ENCODE results near the gene PPIG. TPM values are rescaled to one million over a fixed set of nuclear protein-coding genes. Genes with fewer than 3 reads are reported as not detected.

The PPIG gene
- total and polyA plus RNA-seq, 9 of the 15 experiments (the other 6 are each of a cell fraction or from before 2014, with no cell fraction given), result 52.5 to 166 (median 124) TPM

GRCh38 chr2:169664978-169665930 lies 81.1 kb downstream of the PPIG start (continued):
- TF ChIP-seq, protein P1, sequence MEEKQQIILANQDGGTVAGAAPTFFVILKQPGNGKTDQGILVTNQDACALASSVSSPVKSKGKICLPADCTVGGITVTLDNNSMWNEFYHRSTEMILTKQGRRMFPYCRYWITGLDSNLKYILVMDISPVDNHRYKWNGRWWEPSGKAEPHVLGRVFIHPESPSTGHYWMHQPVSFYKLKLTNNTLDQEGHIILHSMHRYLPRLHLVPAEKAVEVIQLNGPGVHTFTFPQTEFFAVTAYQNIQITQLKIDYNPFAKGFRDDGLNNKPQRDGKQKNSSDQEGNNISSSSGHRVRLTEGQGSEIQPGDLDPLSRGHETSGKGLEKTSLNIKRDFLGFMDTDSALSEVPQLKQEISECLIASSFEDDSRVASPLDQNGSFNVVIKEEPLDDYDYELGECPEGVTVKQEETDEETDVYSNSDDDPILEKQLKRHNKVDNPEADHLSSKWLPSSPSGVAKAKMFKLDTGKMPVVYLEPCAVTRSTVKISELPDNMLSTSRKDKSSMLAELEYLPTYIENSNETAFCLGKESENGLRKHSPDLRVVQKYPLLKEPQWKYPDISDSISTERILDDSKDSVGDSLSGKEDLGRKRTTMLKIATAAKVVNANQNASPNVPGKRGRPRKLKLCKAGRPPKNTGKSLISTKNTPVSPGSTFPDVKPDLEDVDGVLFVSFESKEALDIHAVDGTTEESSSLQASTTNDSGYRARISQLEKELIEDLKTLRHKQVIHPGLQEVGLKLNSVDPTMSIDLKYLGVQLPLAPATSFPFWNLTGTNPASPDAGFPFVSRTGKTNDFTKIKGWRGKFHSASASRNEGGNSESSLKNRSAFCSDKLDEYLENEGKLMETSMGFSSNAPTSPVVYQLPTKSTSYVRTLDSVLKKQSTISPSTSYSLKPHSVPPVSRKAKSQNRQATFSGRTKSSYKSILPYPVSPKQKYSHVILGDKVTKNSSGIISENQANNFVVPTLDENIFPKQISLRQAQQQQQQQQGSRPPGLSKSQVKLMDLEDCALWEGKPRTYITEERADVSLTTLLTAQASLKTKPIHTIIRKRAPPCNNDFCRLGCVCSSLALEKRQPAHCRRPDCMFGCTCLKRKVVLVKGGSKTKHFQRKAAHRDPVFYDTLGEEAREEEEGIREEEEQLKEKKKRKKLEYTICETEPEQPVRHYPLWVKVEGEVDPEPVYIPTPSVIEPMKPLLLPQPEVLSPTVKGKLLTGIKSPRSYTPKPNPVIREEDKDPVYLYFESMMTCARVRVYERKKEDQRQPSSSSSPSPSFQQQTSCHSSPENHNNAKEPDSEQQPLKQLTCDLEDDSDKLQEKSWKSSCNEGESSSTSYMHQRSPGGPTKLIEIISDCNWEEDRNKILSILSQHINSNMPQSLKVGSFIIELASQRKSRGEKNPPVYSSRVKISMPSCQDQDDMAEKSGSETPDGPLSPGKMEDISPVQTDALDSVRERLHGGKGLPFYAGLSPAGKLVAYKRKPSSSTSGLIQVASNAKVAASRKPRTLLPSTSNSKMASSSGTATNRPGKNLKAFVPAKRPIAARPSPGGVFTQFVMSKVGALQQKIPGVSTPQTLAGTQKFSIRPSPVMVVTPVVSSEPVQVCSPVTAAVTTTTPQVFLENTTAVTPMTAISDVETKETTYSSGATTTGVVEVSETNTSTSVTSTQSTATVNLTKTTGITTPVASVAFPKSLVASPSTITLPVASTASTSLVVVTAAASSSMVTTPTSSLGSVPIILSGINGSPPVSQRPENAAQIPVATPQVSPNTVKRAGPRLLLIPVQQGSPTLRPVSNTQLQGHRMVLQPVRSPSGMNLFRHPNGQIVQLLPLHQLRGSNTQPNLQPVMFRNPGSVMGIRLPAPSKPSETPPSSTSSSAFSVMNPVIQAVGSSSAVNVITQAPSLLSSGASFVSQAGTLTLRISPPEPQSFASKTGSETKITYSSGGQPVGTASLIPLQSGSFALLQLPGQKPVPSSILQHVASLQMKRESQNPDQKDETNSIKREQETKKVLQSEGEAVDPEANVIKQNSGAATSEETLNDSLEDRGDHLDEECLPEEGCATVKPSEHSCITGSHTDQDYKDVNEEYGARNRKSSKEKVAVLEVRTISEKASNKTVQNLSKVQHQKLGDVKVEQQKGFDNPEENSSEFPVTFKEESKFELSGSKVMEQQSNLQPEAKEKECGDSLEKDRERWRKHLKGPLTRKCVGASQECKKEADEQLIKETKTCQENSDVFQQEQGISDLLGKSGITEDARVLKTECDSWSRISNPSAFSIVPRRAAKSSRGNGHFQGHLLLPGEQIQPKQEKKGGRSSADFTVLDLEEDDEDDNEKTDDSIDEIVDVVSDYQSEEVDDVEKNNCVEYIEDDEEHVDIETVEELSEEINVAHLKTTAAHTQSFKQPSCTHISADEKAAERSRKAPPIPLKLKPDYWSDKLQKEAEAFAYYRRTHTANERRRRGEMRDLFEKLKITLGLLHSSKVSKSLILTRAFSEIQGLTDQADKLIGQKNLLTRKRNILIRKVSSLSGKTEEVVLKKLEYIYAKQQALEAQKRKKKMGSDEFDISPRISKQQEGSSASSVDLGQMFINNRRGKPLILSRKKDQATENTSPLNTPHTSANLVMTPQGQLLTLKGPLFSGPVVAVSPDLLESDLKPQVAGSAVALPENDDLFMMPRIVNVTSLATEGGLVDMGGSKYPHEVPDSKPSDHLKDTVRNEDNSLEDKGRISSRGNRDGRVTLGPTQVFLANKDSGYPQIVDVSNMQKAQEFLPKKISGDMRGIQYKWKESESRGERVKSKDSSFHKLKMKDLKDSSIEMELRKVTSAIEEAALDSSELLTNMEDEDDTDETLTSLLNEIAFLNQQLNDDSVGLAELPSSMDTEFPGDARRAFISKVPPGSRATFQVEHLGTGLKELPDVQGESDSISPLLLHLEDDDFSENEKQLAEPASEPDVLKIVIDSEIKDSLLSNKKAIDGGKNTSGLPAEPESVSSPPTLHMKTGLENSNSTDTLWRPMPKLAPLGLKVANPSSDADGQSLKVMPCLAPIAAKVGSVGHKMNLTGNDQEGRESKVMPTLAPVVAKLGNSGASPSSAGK (IDR thresholded peaks at IDR 0.05), result no peak
- TF ChIP-seq, protein P2, sequence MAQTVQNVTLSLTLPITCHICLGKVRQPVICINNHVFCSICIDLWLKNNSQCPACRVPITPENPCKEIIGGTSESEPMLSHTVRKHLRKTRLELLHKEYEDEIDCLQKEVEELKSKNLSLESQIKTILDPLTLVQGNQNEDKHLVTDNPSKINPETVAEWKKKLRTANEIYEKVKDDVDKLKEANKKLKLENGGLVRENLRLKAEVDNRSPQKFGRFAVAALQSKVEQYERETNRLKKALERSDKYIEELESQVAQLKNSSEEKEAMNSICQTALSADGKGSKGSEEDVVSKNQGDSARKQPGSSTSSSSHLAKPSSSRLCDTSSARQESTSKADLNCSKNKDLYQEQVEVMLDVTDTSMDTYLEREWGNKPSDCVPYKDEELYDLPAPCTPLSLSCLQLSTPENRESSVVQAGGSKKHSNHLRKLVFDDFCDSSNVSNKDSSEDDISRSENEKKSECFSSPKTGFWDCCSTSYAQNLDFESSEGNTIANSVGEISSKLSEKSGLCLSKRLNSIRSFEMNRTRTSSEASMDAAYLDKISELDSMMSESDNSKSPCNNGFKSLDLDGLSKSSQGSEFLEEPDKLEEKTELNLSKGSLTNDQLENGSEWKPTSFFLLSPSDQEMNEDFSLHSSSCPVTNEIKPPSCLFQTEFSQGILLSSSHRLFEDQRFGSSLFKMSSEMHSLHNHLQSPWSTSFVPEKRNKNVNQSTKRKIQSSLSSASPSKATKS (CRISPR knock-in tag; IDR thresholded peaks at IDR 0.05), result no peak
- TF ChIP-seq PURB (CRISPR knock-in tag; IDR thresholded peaks at IDR 0.05; ENCODE audit: low read depth) (no peak), ZBTB1 (CRISPR knock-in tag; IDR thresholded peaks at IDR 0.05; ENCODE audit: borderline replicate concordance, low read depth) (no peak), RBFOX2 (IDR thresholded peaks at IDR 0.05; ENCODE audit: low read depth, low read length) (peak; percentile 38; the same call in 1 of the 2 replicates), NCOR1 (IDR thresholded peaks at IDR 0.05) (peak; percentile 83), ATF2 (CRISPR knock-in tag; IDR thresholded peaks at IDR 0.05) (no peak), NFATC3 (IDR thresholded peaks at IDR 0.05) (0 out of 2 replicates have a peak, but pooled peaks have one; percentile 8), ZSCAN29 (IDR thresholded peaks at IDR 0.05) (no peak), SIN3B (IDR thresholded peaks at IDR 0.05; ENCODE audit: low read depth) (no peak), ZNF274 (IDR thresholded peaks at IDR 0.05; ENCODE audit: borderline replicate concordance, low read depth, low read length) (no peak), CBFB (CRISPR knock-in tag; IDR thresholded peaks at IDR 0.05) (no peak)
